K562 (cell line): Measurements from ENCODE around the gene LYRM1. TPM values are rescaled to one million over a fixed set of nuclear protein-coding genes. Genes with fewer than 3 reads are reported as not detected.

Experiments used
- DPF2 ChIP-seq: fragments of 450-650 bp; IDR thresholded peaks from 2 replicates; pipeline ENCODE4 v1.6.1; 2016
- ELF4 ChIP-seq: fragments of 450-650 bp; formaldehyde crosslinking; IDR thresholded peaks from 2 replicates; pipeline ENCODE4 v1.4.0; 2022; ENCODE audit warnings: missing genetic modification characterization
- SOX6 ChIP-seq: fragments of 450-650 bp; IDR thresholded peaks from 2 replicates; pipeline ENCODE4 v1.6.1; 2014; ENCODE audit warnings: mild to moderate bottlenecking
- ZNF3 ChIP-seq: fragments of 250-450 bp; sonication (Bioruptor Pico); IDR thresholded peaks from 2 replicates; pipeline ENCODE4 v1.5.0; 2021; ENCODE audit warnings: mild to moderate bottlenecking, moderate library complexity
- polyA plus RNA-seq, 8 experiments: library from polyadenylated mRNA; depleted of rRNA in 4 of 8; stranded (reverse) in 5 of 8; unstranded in 3 of 8; fragments of >200 nt; fragmentation: Nextera tagmentation in 2 of 8; fragmentation: Illumina TruSeq in 1 of 8; extraction: Ambion mirVana in 2 of 8; extraction: Trizol in 1 of 8; gene quantifications; 2 replicates each; pipeline versions ENCODE4 v1.2.1 to v1.2.3, GENCODE V29; 2011 to 2014; ENCODE audit warnings: inconsistent platforms in 1 of 8, missing spikeins in 1 of 8
- total RNA-seq, 7 experiments: library from RNA; depleted of rRNA in 6 of 7; stranded (reverse); fragments of >200 nt in 6 of 7; fragmentation: Illumina TruSeq in 2 of 7; extraction: Trizol in 2 of 7; gene quantifications; 2 replicates each; pipeline versions ENCODE4 v1.2.1 to v1.2.3, GENCODE V29; 2011 to 2021; ENCODE audit warnings: low replicate concordance in 1 of 7
- TF ChIP-seq, protein P1 (sequence below), 2 experiments: fragments of 450-650 bp; IDR thresholded peaks; 2 replicates each; pipeline ENCODE4 v1.6.1; 2016; ENCODE audit warnings: mild to moderate bottlenecking in 2 of 2, borderline replicate concordance in 1 of 2, low read depth in 1 of 2, moderate library complexity in 1 of 2
- TF ChIP-seq, protein P2 (sequence below): fragments of 200-800 bp; sonication (Bioruptor generic); IDR thresholded peaks from 2 replicates; pipeline ENCODE4 v1.6.1; 2016; ENCODE audit warnings: missing genetic modification characterization, missing compliant biosample characterization
- TF ChIP-seq, protein P3 (sequence below): fragments of 250-450 bp; sonication (Bioruptor Pico); IDR thresholded peaks from 2 replicates; pipeline ENCODE4 v1.8.0; 2022; ENCODE audit warnings: moderate library complexity, mild to moderate bottlenecking, inconsistent platforms
- TF ChIP-seq, protein P4 (sequence below), 2 experiments: IDR thresholded peaks in 1 of 2; conservative IDR thresholded peaks in 1 of 2; 2 replicates each; pipeline ENCODE4 v1.6.1; 2016; ENCODE audit warnings: low read depth in 2 of 2, mild to moderate bottlenecking in 1 of 2, missing compliant biosample characterization in 1 of 2, missing genetic modification characterization in 1 of 2, moderate library complexity in 1 of 2

The LYRM1 gene
- total and polyA plus RNA-seq, 9 of the 15 experiments (the other 6 are each of a cell fraction or from before 2014, with no cell fraction given) = 17.5 to 44.1 (median 32.7) TPM

DNA sequence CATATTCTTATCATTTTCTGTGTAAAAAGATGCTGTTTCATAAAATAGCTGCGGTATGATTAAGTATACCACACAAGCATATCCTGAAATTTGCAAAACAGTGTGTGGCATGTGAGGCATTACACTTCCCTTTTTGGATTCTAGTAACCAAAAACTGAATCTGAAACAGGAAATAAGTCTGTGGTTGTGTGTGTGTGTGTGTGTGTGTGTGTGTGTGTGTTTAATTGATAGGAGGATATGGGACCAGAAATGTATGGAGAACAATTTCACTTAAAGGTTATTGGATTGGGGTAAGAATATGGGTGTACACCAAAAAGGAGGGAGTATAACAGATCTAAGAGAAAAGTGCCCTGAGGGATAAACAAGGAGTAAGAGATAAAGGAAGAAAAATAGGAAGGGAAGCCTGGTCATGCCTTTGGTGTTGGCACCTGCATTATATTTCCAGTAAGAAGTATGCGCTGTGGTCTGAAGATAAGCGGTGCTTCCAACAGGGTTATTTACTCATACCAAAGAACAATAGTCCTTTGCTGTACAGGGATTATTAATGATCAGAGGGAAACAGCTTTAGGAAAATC, 4.0 kb downstream of the LYRM1 start (continued):
- TF ChIP-seq, protein P1, sequence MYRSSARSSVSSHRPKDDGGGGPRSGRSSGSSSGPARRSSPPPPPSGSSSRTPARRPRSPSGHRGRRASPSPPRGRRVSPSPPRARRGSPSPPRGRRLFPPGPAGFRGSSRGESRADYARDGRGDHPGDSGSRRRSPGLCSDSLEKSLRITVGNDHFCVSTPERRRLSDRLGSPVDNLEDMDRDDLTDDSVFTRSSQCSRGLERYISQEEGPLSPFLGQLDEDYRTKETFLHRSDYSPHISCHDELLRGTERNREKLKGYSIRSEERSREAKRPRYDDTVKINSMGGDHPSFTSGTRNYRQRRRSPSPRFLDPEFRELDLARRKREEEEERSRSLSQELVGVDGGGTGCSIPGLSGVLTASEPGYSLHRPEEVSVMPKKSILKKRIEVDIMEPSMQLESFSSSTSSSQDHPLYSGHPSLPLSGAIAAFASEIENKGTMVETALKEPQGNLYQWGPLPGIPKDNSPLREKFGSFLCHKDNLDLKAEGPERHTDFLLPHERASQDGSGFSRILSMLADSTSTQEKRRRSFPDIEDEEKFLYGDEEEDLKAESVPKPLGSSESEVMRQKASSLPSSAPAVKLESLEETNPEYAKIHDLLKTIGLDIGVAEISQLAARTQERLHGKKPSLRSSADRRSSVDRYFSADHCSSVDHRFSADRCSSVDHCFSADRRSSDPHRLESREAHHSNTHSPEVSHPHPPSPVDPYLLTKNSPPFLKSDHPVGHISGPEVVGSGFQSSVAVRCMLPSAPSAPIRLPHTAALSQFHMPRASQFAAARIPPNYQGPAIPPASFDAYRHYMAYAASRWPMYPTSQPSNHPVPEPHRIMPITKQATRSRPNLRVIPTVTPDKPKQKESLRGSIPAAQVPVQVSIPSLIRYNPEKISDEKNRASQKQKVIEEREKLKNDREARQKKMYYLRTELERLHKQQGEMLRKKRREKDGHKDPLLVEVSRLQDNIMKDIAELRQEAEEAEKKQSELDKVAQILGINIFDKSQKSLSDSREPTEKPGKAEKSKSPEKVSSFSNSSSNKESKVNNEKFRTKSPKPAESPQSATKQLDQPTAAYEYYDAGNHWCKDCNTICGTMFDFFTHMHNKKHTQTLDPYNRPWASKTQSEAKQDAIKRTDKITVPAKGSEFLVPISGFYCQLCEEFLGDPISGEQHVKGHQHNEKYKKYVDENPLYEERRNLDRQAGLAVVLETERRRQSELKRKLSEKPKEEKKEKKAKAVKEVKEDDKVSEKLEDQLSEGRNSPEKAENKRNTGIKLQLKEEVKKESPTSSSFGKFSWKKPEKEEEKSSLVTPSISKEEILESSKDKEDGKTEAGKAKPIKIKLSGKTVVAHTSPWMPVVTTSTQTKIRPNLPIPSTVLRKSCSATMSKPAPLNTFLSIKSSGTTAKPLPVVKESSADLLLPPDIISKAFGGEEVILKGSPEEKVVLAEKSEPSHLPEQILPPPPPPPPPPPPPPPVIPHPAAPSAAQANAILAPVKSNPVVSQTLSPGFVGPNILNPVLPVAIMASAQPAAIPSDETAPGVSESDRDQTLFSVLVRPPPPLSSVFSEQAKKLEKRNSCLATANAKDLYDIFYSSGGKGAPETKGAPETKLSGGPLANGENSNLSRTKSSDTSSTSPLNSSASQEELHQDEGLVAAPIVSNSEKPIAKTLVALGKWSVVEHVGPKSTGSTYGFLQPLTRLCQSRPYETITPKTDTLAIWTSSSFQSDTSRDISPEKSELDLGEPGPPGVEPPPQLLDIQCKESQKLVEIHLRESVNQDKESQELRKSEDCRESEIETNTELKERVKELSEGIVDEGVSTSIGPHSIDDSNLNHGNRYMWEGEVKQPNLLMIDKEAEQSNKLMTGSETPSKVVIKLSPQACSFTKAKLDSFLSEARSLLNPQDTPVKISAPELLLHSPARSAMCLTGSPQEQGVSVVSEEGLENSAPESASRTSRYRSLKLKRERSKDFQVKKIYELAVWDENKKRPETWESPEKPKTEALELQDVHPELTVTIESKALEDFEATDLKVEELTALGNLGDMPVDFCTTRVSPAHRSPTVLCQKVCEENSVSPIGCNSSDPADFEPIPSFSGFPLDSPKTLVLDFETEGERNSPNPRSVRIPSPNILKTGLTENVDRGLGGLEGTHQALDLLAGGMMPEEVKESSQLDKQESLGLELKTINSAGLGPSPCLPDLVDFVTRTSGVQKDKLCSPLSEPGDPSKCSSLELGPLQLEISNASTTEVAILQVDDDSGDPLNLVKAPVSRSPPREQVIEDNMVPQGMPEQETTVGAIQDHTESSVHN (IDR thresholded peaks at IDR 0.05; ENCODE audit: borderline replicate concordance in 1 of 2, low read depth in 1 of 2) = 0 out of 4 replicates have a peak, but pooled peaks of 1 of the 2 experiments have one; percentile 49
- TF ChIP-seq, protein P2, sequence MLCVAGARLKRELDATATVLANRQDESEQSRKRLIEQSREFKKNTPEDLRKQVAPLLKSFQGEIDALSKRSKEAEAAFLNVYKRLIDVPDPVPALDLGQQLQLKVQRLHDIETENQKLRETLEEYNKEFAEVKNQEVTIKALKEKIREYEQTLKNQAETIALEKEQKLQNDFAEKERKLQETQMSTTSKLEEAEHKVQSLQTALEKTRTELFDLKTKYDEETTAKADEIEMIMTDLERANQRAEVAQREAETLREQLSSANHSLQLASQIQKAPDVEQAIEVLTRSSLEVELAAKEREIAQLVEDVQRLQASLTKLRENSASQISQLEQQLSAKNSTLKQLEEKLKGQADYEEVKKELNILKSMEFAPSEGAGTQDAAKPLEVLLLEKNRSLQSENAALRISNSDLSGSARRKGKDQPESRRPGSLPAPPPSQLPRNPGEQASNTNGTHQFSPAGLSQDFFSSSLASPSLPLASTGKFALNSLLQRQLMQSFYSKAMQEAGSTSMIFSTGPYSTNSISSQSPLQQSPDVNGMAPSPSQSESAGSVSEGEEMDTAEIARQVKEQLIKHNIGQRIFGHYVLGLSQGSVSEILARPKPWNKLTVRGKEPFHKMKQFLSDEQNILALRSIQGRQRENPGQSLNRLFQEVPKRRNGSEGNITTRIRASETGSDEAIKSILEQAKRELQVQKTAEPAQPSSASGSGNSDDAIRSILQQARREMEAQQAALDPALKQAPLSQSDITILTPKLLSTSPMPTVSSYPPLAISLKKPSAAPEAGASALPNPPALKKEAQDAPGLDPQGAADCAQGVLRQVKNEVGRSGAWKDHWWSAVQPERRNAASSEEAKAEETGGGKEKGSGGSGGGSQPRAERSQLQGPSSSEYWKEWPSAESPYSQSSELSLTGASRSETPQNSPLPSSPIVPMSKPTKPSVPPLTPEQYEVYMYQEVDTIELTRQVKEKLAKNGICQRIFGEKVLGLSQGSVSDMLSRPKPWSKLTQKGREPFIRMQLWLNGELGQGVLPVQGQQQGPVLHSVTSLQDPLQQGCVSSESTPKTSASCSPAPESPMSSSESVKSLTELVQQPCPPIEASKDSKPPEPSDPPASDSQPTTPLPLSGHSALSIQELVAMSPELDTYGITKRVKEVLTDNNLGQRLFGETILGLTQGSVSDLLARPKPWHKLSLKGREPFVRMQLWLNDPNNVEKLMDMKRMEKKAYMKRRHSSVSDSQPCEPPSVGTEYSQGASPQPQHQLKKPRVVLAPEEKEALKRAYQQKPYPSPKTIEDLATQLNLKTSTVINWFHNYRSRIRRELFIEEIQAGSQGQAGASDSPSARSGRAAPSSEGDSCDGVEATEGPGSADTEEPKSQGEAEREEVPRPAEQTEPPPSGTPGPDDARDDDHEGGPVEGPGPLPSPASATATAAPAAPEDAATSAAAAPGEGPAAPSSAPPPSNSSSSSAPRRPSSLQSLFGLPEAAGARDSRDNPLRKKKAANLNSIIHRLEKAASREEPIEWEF (CRISPR knock-in tag) = peak; percentile 57; the same call in 1 of the 2 replicates
- TF ChIP-seq, protein P3, sequence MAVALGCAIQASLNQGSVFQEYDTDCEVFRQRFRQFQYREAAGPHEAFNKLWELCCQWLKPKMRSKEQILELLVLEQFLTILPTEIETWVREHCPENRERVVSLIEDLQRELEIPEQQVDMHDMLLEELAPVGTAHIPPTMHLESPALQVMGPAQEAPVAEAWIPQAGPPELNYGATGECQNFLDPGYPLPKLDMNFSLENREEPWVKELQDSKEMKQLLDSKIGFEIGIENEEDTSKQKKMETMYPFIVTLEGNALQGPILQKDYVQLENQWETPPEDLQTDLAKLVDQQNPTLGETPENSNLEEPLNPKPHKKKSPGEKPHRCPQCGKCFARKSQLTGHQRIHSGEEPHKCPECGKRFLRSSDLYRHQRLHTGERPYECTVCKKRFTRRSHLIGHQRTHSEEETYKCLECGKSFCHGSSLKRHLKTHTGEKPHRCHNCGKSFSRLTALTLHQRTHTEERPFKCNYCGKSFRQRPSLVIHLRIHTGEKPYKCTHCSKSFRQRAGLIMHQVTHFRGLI (CRISPR knock-in tag) = no peak
- peak; percentile 88 for TF ChIP-seq SOX6
- TF ChIP-seq DPF2 = peak; percentile 85
- TF ChIP-seq ELF4 (CRISPR knock-in tag) = peak; percentile 89; the same call in 1 of the 2 replicates
- no peak for TF ChIP-seq ZNF3 (CRISPR knock-in tag)
- TF ChIP-seq, protein P4, sequence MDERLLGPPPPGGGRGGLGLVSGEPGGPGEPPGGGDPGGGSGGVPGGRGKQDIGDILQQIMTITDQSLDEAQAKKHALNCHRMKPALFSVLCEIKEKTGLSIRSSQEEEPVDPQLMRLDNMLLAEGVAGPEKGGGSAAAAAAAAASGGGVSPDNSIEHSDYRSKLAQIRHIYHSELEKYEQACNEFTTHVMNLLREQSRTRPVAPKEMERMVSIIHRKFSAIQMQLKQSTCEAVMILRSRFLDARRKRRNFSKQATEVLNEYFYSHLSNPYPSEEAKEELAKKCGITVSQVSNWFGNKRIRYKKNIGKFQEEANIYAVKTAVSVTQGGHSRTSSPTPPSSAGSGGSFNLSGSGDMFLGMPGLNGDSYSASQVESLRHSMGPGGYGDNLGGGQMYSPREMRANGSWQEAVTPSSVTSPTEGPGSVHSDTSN (CRISPR knock-in tag; IDR thresholded peaks at IDR 0.05; ENCODE audit: low read depth) = no peak
- TF ChIP-seq, protein P4 (tag; conservative IDR thresholded peaks at IDR 0.05; ENCODE audit: low read depth) = peak; percentile 6; the same call in 1 of the 2 replicates
